ENCODE measurements around the gene SHISA6.

Gene SHISA6

GRCh38 chr17:11486868-11487310 is 245.9 kb downstream of the SHISA6 start:
- Histone ChIP-seq H3K4me2 (no peak overlapping the region), H3K79me2 (ENCODE audit: insufficient read depth, low read depth) (no peaks in the 10 kb centered on the region), H3K27ac (no peak overlapping the region), H4K20me1 (ENCODE audit: insufficient read depth) (no peaks in the 10 kb centered on the region), H3K27me3 (ENCODE audit: insufficient read depth, low read depth) (no peaks in the 10 kb centered on the region), H3K36me3 (ENCODE audit: insufficient read depth) (no peaks in the 10 kb centered on the region), H2AFZ (ENCODE audit: low read depth) (no peak overlapping the region), H3K4me1 (ENCODE audit: low read depth, poor library complexity, severe bottlenecking) (no peaks in the 10 kb centered on the region), H3K4me3 (IDR thresholded peaks at IDR 0.05; ENCODE audit: insufficient read depth, low read depth, low read length) (no peak overlapping the region), H3K9ac (no peak overlapping the region)
- no peak for TF ChIP-seq CTCF (conservative IDR thresholded peaks at IDR 0.05; ENCODE audit: low read depth, low read length)

GRCh38 chr17:11487469-11487868 is 246.5 kb downstream of the SHISA6 start:
- H3K4me2 ChIP-seq, result no peak overlapping the region
- H4K20me1 ChIP-seq (ENCODE audit: insufficient read depth), result no peaks in the 10 kb centered on the region
- TF ChIP-seq CTCF (conservative IDR thresholded peaks at IDR 0.05; ENCODE audit: low read depth, low read length), result no peak
- no peaks in the 10 kb centered on the region for H3K79me2 ChIP-seq (ENCODE audit: insufficient read depth, low read depth)
- H3K36me3 ChIP-seq (ENCODE audit: insufficient read depth), result no peaks in the 10 kb centered on the region
- H3K27me3 ChIP-seq (ENCODE audit: insufficient read depth, low read depth), result no peaks in the 10 kb centered on the region
- H3K9ac ChIP-seq, result no peak overlapping the region
- no peak overlapping the region for H3K4me3 ChIP-seq (IDR thresholded peaks at IDR 0.05; ENCODE audit: insufficient read depth, low read depth, low read length)
- no peaks in the 10 kb centered on the region for H3K4me1 ChIP-seq (ENCODE audit: low read depth, poor library complexity, severe bottlenecking)
- H3K27ac ChIP-seq, result no peak overlapping the region
- H2AFZ ChIP-seq (ENCODE audit: low read depth), result no peak overlapping the region

GRCh38 chr17:11488407-11488806 is 247.4 kb downstream of the SHISA6 start:
- TF ChIP-seq CTCF (conservative IDR thresholded peaks at IDR 0.05; ENCODE audit: low read depth, low read length), result no peak

GRCh38 chr17:11490171-11490755 is 249.2 kb downstream of the SHISA6 start:
- H3K4me2 ChIP-seq, result no peak overlapping the region
- no peak overlapping the region for H2AFZ ChIP-seq (ENCODE audit: low read depth)
- H3K4me3 ChIP-seq (IDR thresholded peaks at IDR 0.05; ENCODE audit: insufficient read depth, low read depth, low read length), result no peak overlapping the region
- TF ChIP-seq CTCF (conservative IDR thresholded peaks at IDR 0.05; ENCODE audit: low read depth, low read length), result no peak
- no peaks in the 10 kb centered on the region for H3K27me3 ChIP-seq (ENCODE audit: insufficient read depth, low read depth)
- H3K36me3 ChIP-seq (ENCODE audit: insufficient read depth), result no peaks in the 10 kb centered on the region
- no peaks in the 10 kb centered on the region for H4K20me1 ChIP-seq (ENCODE audit: insufficient read depth)
- no peak overlapping the region for H3K27ac ChIP-seq
- no peaks in the 10 kb centered on the region for H3K4me1 ChIP-seq (ENCODE audit: low read depth, poor library complexity, severe bottlenecking)
- no peak overlapping the region for H3K9ac ChIP-seq
- no peaks in the 10 kb centered on the region for H3K79me2 ChIP-seq (ENCODE audit: insufficient read depth, low read depth)

More at GRCh38 chr17:11488407-11488806, 247.4 kb downstream of the SHISA6 start:
- no peak overlapping the region for H3K4me3 ChIP-seq (IDR thresholded peaks at IDR 0.05; ENCODE audit: insufficient read depth, low read depth, low read length)
- H3K79me2 ChIP-seq (ENCODE audit: insufficient read depth, low read depth), result no peaks in the 10 kb centered on the region
- no peaks in the 10 kb centered on the region for H3K4me1 ChIP-seq (ENCODE audit: low read depth, poor library complexity, severe bottlenecking)
- H3K36me3 ChIP-seq (ENCODE audit: insufficient read depth), result no peaks in the 10 kb centered on the region
- no peak overlapping the region for H2AFZ ChIP-seq (ENCODE audit: low read depth)
- no peak overlapping the region for H3K4me2 ChIP-seq
- no peaks in the 10 kb centered on the region for H4K20me1 ChIP-seq (ENCODE audit: insufficient read depth)
- no peaks in the 10 kb centered on the region for H3K27me3 ChIP-seq (ENCODE audit: insufficient read depth, low read depth)
- no peak overlapping the region for H3K9ac ChIP-seq
- H3K27ac ChIP-seq, result no peak overlapping the region
